Endothelial cell (in vitro differentiated cells): Measurements from ENCODE around the gene SORCS2. TPM values are rescaled to one million over a fixed set of nuclear protein-coding genes. Genes with fewer than 3 reads are reported as not detected.

Source experiments
- DNase-seq: peaks from one replicate; pipeline ENCODE4 v3.0.0; 2021; ENCODE audit warnings: low spot score
- H3K27ac Mint-ChIP-seq: one replicate; pipeline ENCODE4 v1.8.0; 2021; ENCODE audit warnings: mixed read lengths, inconsistent platforms; ENCODE audit not compliant: unreplicated experiment
- H3K27me3 Mint-ChIP-seq: one replicate; pipeline ENCODE4 v1.8.0; 2021; ENCODE audit warnings: mild to moderate bottlenecking, moderate library complexity, mixed read lengths, inconsistent platforms; ENCODE audit not compliant: unreplicated experiment
- H3K36me3 Mint-ChIP-seq: one replicate; pipeline ENCODE4 v1.8.0; 2021; ENCODE audit warnings: mild to moderate bottlenecking, low read depth, mixed read lengths, inconsistent platforms; ENCODE audit not compliant: unreplicated experiment
- H3K4me1 Mint-ChIP-seq: one replicate; pipeline ENCODE4 v1.8.0; 2021; ENCODE audit warnings: mild to moderate bottlenecking, mixed read lengths, inconsistent platforms; ENCODE audit not compliant: unreplicated experiment
- H3K4me3 Mint-ChIP-seq: one replicate; pipeline ENCODE4 v1.8.0; 2021; ENCODE audit warnings: mild to moderate bottlenecking, mixed read lengths, inconsistent platforms; ENCODE audit not compliant: unreplicated experiment
- H3K9me3 Mint-ChIP-seq: one replicate; pipeline ENCODE4 v1.8.0; 2021; ENCODE audit warnings: mixed read lengths, inconsistent platforms; ENCODE audit not compliant: unreplicated experiment
- CTCF ChIP-seq: fragments of 200-600 bp; sonication (generic); IDR thresholded peaks from one replicate; pipeline ENCODE4 v1.5.0; 2021; ENCODE audit warnings: antibody characterized with exemption; ENCODE audit not compliant: unreplicated experiment
- total RNA-seq: library from RNA; stranded (reverse); fragmentation: NEBNext Ultra II Directional; extraction: Animal tissue kit (Norgen Biotek cat#: 25700); gene quantifications from one replicate; pipeline ENCODE4 v1.2.1, GENCODE V29; 2021; ENCODE audit not compliant: unreplicated experiment

Gene SORCS2
- total RNA-seq, 1 donor from 2014 or later, result 1.3 TPM

- H3K4me1 Mint-ChIP-seq, result peaks cover 6% of the 10 kb centered on the region
- H3K27me3 Mint-ChIP-seq, result peaks cover 2% of the 10 kb centered on the region
- H3K27ac Mint-ChIP-seq, result no peak overlapping the region
- no peak overlapping the region for H3K4me3 Mint-ChIP-seq
- no peaks in the 10 kb centered on the region for H3K36me3 Mint-ChIP-seq
- no peak for DNase-seq
- H3K9me3 Mint-ChIP-seq, result no peaks in the 10 kb centered on the region
- no peak for TF ChIP-seq CTCF
These were observed 16.4 kb downstream of the SORCS2 start for GRCh38 chr4:7208509-7209451.

- Mint-ChIP-seq H3K9me3 (no peaks in the 10 kb centered on the region), H3K4me3 (no peak overlapping the region), H3K4me1 (peaks cover 6% of the 10 kb centered on the region), H3K27me3 (peaks cover 2% of the 10 kb centered on the region), H3K27ac (no peak overlapping the region), H3K36me3 (peaks cover 4% of the 10 kb centered on the region)
- no peak for DNase-seq
- no peak for TF ChIP-seq CTCF
These were observed 17.4 kb downstream of the SORCS2 start for GRCh38 chr4:7209699-7210098.

GRCh38 chr4:7210824-7211223 lies 18.5 kb downstream of the SORCS2 start:
- H3K4me1 Mint-ChIP-seq, result peaks cover 3% of the 10 kb centered on the region
- H3K9me3 Mint-ChIP-seq, result no peaks in the 10 kb centered on the region
- no peak for TF ChIP-seq CTCF
- DNase-seq, result no peak
- no peak overlapping the region for H3K4me3 Mint-ChIP-seq
- H3K27me3 Mint-ChIP-seq, result peaks cover 2% of the 10 kb centered on the region
- no peak overlapping the region for H3K27ac Mint-ChIP-seq
- H3K36me3 Mint-ChIP-seq, result peaks cover 4% of the 10 kb centered on the region

GRCh38 chr4:7212101-7212674 lies 19.9 kb downstream of the SORCS2 start:
- no peak for TF ChIP-seq CTCF
- peaks cover 10% of the 10 kb centered on the region for H3K36me3 Mint-ChIP-seq
- H3K27ac Mint-ChIP-seq, result no peak overlapping the region

GRCh38 chr4:7212921-7213320 lies 20.6 kb downstream of the SORCS2 start:
- TF ChIP-seq CTCF, result no peak
- DNase-seq, result no peak

More at GRCh38 chr4:7212101-7212674, 19.9 kb downstream of the SORCS2 start:
- DNase-seq, result no peak
- peaks cover 2% of the 10 kb centered on the region for H3K27me3 Mint-ChIP-seq
- H3K9me3 Mint-ChIP-seq, result no peaks in the 10 kb centered on the region
- peaks cover 3% of the 10 kb centered on the region for H3K4me1 Mint-ChIP-seq
- no peak overlapping the region for H3K4me3 Mint-ChIP-seq

More at GRCh38 chr4:7212921-7213320, 20.6 kb downstream of the SORCS2 start:
- Mint-ChIP-seq H3K4me3 (no peak overlapping the region), H3K36me3 (peaks cover 10% of the 10 kb centered on the region), H3K4me1 (peaks cover 3% of the 10 kb centered on the region), H3K27me3 (peaks cover 6% of the 10 kb centered on the region), H3K27ac (no peak overlapping the region), H3K9me3 (no peaks in the 10 kb centered on the region)
